Activated T-helper 17 cell treated with anti-CD3 and anti-CD28 coated beads, Interleukin-2, amount 50 U/mL, for 72 hours (primary cell): ENCODE data around the gene TSLP. TPM values are rescaled to one million over a fixed set of nuclear protein-coding genes. Genes with fewer than 3 reads are reported as not detected.

ENCODE experiments used
- ATAC-seq: fragments of 150-1000 bp; cut with Tn5 transposase; replicated peaks from 2 replicates; pipeline ENCODE4 v1.10.0; 2021; ENCODE audit warnings: mild to moderate bottlenecking, moderate library complexity
- H3K27ac Mint-ChIP-seq: one replicate; pipeline ENCODE4 v1.8.0; 2022; ENCODE audit warnings: mixed read lengths
- H3K27me3 Mint-ChIP-seq: one replicate; pipeline ENCODE4 v1.8.0; 2022; ENCODE audit warnings: mixed read lengths
- H3K36me3 Mint-ChIP-seq: one replicate; pipeline ENCODE4 v1.8.0; 2022; ENCODE audit warnings: low read depth, mild to moderate bottlenecking, mixed read lengths
- H3K4me1 Mint-ChIP-seq: one replicate; pipeline ENCODE4 v1.8.0; 2022; ENCODE audit warnings: mixed read lengths
- H3K4me3 Mint-ChIP-seq: one replicate; pipeline ENCODE4 v1.8.0; 2022; ENCODE audit warnings: mild to moderate bottlenecking, mixed read lengths
- H3K9me3 Mint-ChIP-seq: one replicate; pipeline ENCODE4 v1.8.0; 2022; ENCODE audit warnings: mixed read lengths
- total RNA-seq, 2 donors: library from RNA; stranded (reverse); gene quantifications; one replicate each; pipeline ENCODE4 v1.2.3, GENCODE V29; 2022

Gene TSLP
- total RNA-seq, result under 1 TPM; 0.13 to 0.24 TPM

- Mint-ChIP-seq H3K27ac (no peak within 1 kb of the TSS), H3K4me1 (no peaks in the 10 kb centered on the region), H3K9me3 (no peaks in the 10 kb centered on the region), H3K27me3 (peaks cover 68% of the 10 kb centered on the region), H3K36me3 (no peaks in the 10 kb centered on the region), H3K4me3 (peak within 1 kb of the TSS; percentile 81)
- no peak for ATAC-seq
These were observed at the start of gene TSLP for GRCh38 chr5:111071413-111071812. Gene TSLP (plus strand): TSS chr5:111071713. CDS start chr5:111071891, 178 bp downstream.

- H3K9me3 Mint-ChIP-seq, result no peaks in the 10 kb centered on the region
- no peaks in the 10 kb centered on the region for H3K36me3 Mint-ChIP-seq
- H3K27me3 Mint-ChIP-seq, result peaks cover 3% of the 10 kb centered on the region
- no peak for ATAC-seq
- H3K4me1 Mint-ChIP-seq, result no peaks in the 10 kb centered on the region
- no peak overlapping the region for H3K4me3 Mint-ChIP-seq
- no peak overlapping the region for H3K27ac Mint-ChIP-seq
These were observed 49.2 kb upstream of the TSLP start for GRCh38 chr5:111022301-111022700.

- H3K4me1 Mint-ChIP-seq, result no peaks in the 10 kb centered on the region
- no peak overlapping the region for H3K4me3 Mint-ChIP-seq
- no peak for ATAC-seq
- H3K36me3 Mint-ChIP-seq, result no peaks in the 10 kb centered on the region
- H3K27me3 Mint-ChIP-seq, result peaks cover 30% of the 10 kb centered on the region
- no peak overlapping the region for H3K27ac Mint-ChIP-seq
- H3K9me3 Mint-ChIP-seq, result no peaks in the 10 kb centered on the region
These were observed 42.6 kb upstream of the TSLP start for GRCh38 chr5:111028865-111029264.

- Mint-ChIP-seq H3K4me1 (no peaks in the 10 kb centered on the region), H3K4me3 (no peak overlapping the region), H3K36me3 (no peaks in the 10 kb centered on the region), H3K27me3 (peaks cover 3% of the 10 kb centered on the region), H3K27ac (no peak overlapping the region), H3K9me3 (no peaks in the 10 kb centered on the region)
- ATAC-seq, result no peak
These were observed 27.6 kb upstream of the TSLP start for GRCh38 chr5:111043712-111044506.

- Mint-ChIP-seq H3K9me3 (no peaks in the 10 kb centered on the region), H3K36me3 (no peaks in the 10 kb centered on the region), H3K4me3 (no peak overlapping the region), H3K4me1 (no peaks in the 10 kb centered on the region), H3K27me3 (peaks cover 45% of the 10 kb centered on the region), H3K27ac (no peak overlapping the region)
- no peak for ATAC-seq
These were observed 13.4 kb upstream of the TSLP start for GRCh38 chr5:111058064-111058463.

GRCh38 chr5:111060169-111060568 is 11.3 kb upstream of the TSLP start:
- Mint-ChIP-seq H3K36me3 (no peaks in the 10 kb centered on the region), H3K9me3 (no peaks in the 10 kb centered on the region), H3K4me3 (no peak overlapping the region), H3K27me3 (peaks cover 33% of the 10 kb centered on the region), H3K4me1 (no peaks in the 10 kb centered on the region), H3K27ac (no peak overlapping the region)
- no peak for ATAC-seq

- peaks cover 36% of the 10 kb centered on the region for H3K27me3 Mint-ChIP-seq
- ATAC-seq, result no peak
- no peaks in the 10 kb centered on the region for H3K36me3 Mint-ChIP-seq
These were observed 9.9 kb upstream of the TSLP start for GRCh38 chr5:111061618-111062017.

GRCh38 chr5:111063709-111064322 is 7.7 kb upstream of the TSLP start:
- Mint-ChIP-seq H3K4me3 (no peak overlapping the region), H3K27ac (no peak overlapping the region), H3K4me1 (no peaks in the 10 kb centered on the region), H3K36me3 (no peaks in the 10 kb centered on the region), H3K27me3 (peaks cover 42% of the 10 kb centered on the region), H3K9me3 (no peaks in the 10 kb centered on the region)
- peak; percentile 49 for ATAC-seq

More at GRCh38 chr5:111061618-111062017, 9.9 kb upstream of the TSLP start:
- Mint-ChIP-seq H3K4me1 (no peaks in the 10 kb centered on the region), H3K27ac (no peak overlapping the region), H3K9me3 (no peaks in the 10 kb centered on the region), H3K4me3 (no peak overlapping the region)

GRCh38 chr5:111066261-111066938 is 5.1 kb upstream of the TSLP start:
- Mint-ChIP-seq H3K4me1 (no peaks in the 10 kb centered on the region), H3K27me3 (peaks cover 57% of the 10 kb centered on the region), H3K27ac (no peak overlapping the region), H3K36me3 (no peaks in the 10 kb centered on the region), H3K4me3 (no peak overlapping the region), H3K9me3 (no peaks in the 10 kb centered on the region)
- ATAC-seq, result no peak

GRCh38 chr5:111068213-111068612 is 3.3 kb upstream of the TSLP start:
- H3K36me3 Mint-ChIP-seq, result no peaks in the 10 kb centered on the region

GRCh38 chr5:111069839-111070238 is 1.7 kb upstream of the TSLP start:
- no peak overlapping the region for H3K4me3 Mint-ChIP-seq
- no peaks in the 10 kb centered on the region for H3K4me1 Mint-ChIP-seq
- ATAC-seq, result no peak
- H3K27ac Mint-ChIP-seq, result no peak overlapping the region
- no peaks in the 10 kb centered on the region for H3K9me3 Mint-ChIP-seq
- H3K36me3 Mint-ChIP-seq, result no peaks in the 10 kb centered on the region
- H3K27me3 Mint-ChIP-seq, result peaks cover 73% of the 10 kb centered on the region

More at GRCh38 chr5:111068213-111068612, 3.3 kb upstream of the TSLP start:
- Mint-ChIP-seq H3K4me3 (no peak overlapping the region), H3K9me3 (no peaks in the 10 kb centered on the region), H3K27me3 (peaks cover 72% of the 10 kb centered on the region), H3K27ac (no peak overlapping the region), H3K4me1 (no peaks in the 10 kb centered on the region)
- ATAC-seq, result no peak

- H3K36me3 Mint-ChIP-seq, result no peaks in the 10 kb centered on the region
- no peaks in the 10 kb centered on the region for H3K9me3 Mint-ChIP-seq
- H3K4me1 Mint-ChIP-seq, result no peaks in the 10 kb centered on the region
- peak; percentile 56 for ATAC-seq
- no peak overlapping the region for H3K27ac Mint-ChIP-seq
- peak overlapping the region; percentile 30 for H3K4me3 Mint-ChIP-seq
- peaks cover 76% of the 10 kb centered on the region for H3K27me3 Mint-ChIP-seq
These were observed 1.0 kb upstream of the TSLP start for GRCh38 chr5:111070272-111071134.

GRCh38 chr5:111072949-111073682 is 1.6 kb downstream of the TSLP start:
- peak overlapping the region; percentile 81 for H3K4me3 Mint-ChIP-seq
- ATAC-seq, result peak; percentile 90
- H3K36me3 Mint-ChIP-seq, result no peaks in the 10 kb centered on the region
- H3K4me1 Mint-ChIP-seq, result no peaks in the 10 kb centered on the region
- peak overlapping the region; percentile 3 for H3K27ac Mint-ChIP-seq
- peaks cover 58% of the 10 kb centered on the region for H3K27me3 Mint-ChIP-seq
- no peaks in the 10 kb centered on the region for H3K9me3 Mint-ChIP-seq
